SH-SY5Y (cell line): ENCODE results near the gene LGALS9.

Experiments
- GATA2 ChIP-seq: IDR thresholded peaks from 2 replicates; pipeline ENCODE4 v1.6.1; 2011; ENCODE audit warnings: mild to moderate bottlenecking, low read depth, low read length
- GATA3 ChIP-seq: IDR thresholded peaks from 2 replicates; pipeline ENCODE4 v1.6.1; 2011; ENCODE audit warnings: low read depth, mild to moderate bottlenecking, low read length, moderate library complexity

DNA sequence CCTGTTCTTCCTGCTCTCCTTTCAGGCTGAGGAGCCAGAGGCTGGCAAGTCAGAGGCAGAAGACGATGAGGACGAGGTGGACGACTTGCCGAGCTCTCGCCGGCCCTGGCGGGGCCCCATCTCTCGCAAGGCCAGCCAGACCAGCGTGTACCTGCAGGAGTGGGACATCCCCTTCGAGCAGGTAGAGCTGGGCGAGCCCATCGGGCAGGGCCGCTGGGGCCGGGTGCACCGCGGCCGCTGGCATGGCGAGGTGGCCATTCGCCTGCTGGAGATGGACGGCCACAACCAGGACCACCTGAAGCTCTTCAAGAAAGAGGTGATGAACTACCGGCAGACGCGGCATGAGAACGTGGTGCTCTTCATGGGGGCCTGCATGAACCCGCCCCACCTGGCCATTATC lies 25.6 kb upstream of the LGALS9 start:
- no peak for TF ChIP-seq GATA2
- TF ChIP-seq GATA3: no peak
